ENCODE results near the gene MMS22L. TPM values are rescaled to one million over a fixed set of nuclear protein-coding genes. Genes with fewer than 3 reads are reported as not detected.

MMS22L gene
- total and polyA plus RNA-seq, 2 of the 13 experiments (the other 11 are each of a cell fraction or from before 2014, with no cell fraction given): 6.2 to 32.9 TPM

GRCh38 chr6:97282726-97283617 lies at the start of gene MMS22L (continued):
- no peak for TF ChIP-seq ZNF318 (CRISPR knock-in tag; IDR thresholded peaks at IDR 0.05)
- no peak for TF ChIP-seq ZNF7 (CRISPR knock-in tag; IDR thresholded peaks at IDR 0.05)
- no peak for TF ChIP-seq ISL2 (CRISPR knock-in tag; IDR thresholded peaks at IDR 0.05)
- TF ChIP-seq BORCS8-MEF2B (CRISPR knock-in tag; IDR thresholded peaks at IDR 0.05): peak; percentile 75
- TF ChIP-seq RARA (CRISPR knock-in tag; IDR thresholded peaks at IDR 0.05): 0 out of 2 replicates have a peak, but pooled peaks have one; percentile 7
- no peak for TF ChIP-seq EP300 (IDR thresholded peaks at IDR 0.05; ENCODE audit: low read depth in 2 of 2, low read length in 2 of 2)
- no peak for TF ChIP-seq EP300 (CRISPR knock-in tag; IDR thresholded peaks at IDR 0.05; ENCODE audit: borderline replicate concordance)
- no peak for TF ChIP-seq TGIF2 (CRISPR knock-in tag; IDR thresholded peaks at IDR 0.05)
- 0 out of 2 replicates have a peak, but pooled peaks have one; percentile 48 for TF ChIP-seq ZHX1 (CRISPR knock-in tag; IDR thresholded peaks at IDR 0.05; ENCODE audit: low read depth)
- no peak for TF ChIP-seq SMARCC2 (IDR thresholded peaks at IDR 0.05)
- TF ChIP-seq KDM2A (CRISPR knock-in tag; IDR thresholded peaks at IDR 0.05; ENCODE audit: borderline replicate concordance, low read depth): peak; percentile 87
- TF ChIP-seq ZNF12 (CRISPR knock-in tag; IDR thresholded peaks at IDR 0.05): 0 out of 2 replicates have a peak, but pooled peaks have one; percentile 21
- TF ChIP-seq ZNF572 (CRISPR knock-in tag; IDR thresholded peaks at IDR 0.05): no peak
- no peak for TF ChIP-seq ZBTB1 (CRISPR knock-in tag; IDR thresholded peaks at IDR 0.05; ENCODE audit: borderline replicate concordance)
- TF ChIP-seq ZNF563 (CRISPR knock-in tag; IDR thresholded peaks at IDR 0.05): peak; percentile 83
- TF ChIP-seq, protein P1, sequence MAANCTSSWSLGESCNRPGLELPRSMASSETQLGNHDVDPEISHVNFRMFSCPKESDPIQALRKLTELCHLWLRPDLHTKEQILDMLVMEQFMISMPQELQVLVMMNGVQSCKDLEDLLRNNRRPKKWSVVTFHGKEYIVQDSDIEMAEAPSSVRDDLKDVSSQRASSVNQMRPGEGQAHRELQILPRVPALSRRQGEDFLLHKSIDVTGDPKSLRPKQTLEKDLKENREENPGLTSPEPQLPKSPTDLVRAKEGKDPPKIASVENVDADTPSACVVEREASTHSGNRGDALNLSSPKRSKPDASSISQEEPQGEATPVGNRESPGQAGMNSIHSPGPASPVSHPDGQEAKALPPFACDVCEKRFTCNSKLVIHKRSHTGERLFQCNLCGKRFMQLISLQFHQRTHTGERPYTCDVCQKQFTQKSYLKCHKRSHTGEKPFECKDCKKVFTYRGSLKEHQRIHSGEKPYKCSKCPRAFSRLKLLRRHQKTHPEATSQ (CRISPR knock-in tag; IDR thresholded peaks at IDR 0.05; ENCODE audit: borderline replicate concordance): peak; percentile 73; the same call in 1 of the 2 replicates
- TF ChIP-seq POLR2G (IDR thresholded peaks at IDR 0.05; ENCODE audit: low read depth, low read length): peak; percentile 68

All from HepG2 (cell line).